ENCODE measurements around the gene SUFU.

The SUFU gene

GRCh38 chr10:102608487-102608886 lies 104.7 kb downstream of the SUFU start:
- peak; percentile 74 for DNase-seq (ENCODE audit: low spot score)
- peak; percentile 25 for TF ChIP-seq CTCF (IDR thresholded peaks at IDR 0.05; ENCODE audit: extremely low read depth, missing control alignments)

- no peak for TF ChIP-seq CTCF (IDR thresholded peaks at IDR 0.05; ENCODE audit: extremely low read depth, missing control alignments)
- no peak for DNase-seq (ENCODE audit: low spot score)
Measured at GRCh38 chr10:102610441-102610887, 106.7 kb downstream of the SUFU start.

- TF ChIP-seq CTCF (IDR thresholded peaks at IDR 0.05; ENCODE audit: extremely low read depth, missing control alignments), result no peak
- no peak for DNase-seq (ENCODE audit: low spot score)
Measured at GRCh38 chr10:102611514-102612087, 107.8 kb downstream of the SUFU start.

- TF ChIP-seq CTCF (IDR thresholded peaks at IDR 0.05; ENCODE audit: extremely low read depth, missing control alignments), result no peak
- DNase-seq (ENCODE audit: low spot score), result no peak
Measured at GRCh38 chr10:102612964-102613275, 109.1 kb downstream of the SUFU start.

- no peak for TF ChIP-seq CTCF (IDR thresholded peaks at IDR 0.05; ENCODE audit: extremely low read depth, missing control alignments)
- no peak for DNase-seq (ENCODE audit: low spot score)
Measured at GRCh38 chr10:102613286-102613685, 109.5 kb downstream of the SUFU start.

GRCh38 chr10:102613785-102614184 lies 110.0 kb downstream of the SUFU start:
- no peak for TF ChIP-seq CTCF (IDR thresholded peaks at IDR 0.05; ENCODE audit: extremely low read depth, missing control alignments)
- no peak for DNase-seq (ENCODE audit: low spot score)

GRCh38 chr10:102614888-102615287 lies 111.1 kb downstream of the SUFU start:
- no peak for TF ChIP-seq CTCF (IDR thresholded peaks at IDR 0.05; ENCODE audit: extremely low read depth, missing control alignments)
- DNase-seq (ENCODE audit: low spot score), result no peak
